Endothelial cell of hepatic sinusoid (primary cell): ENCODE results near the gene ZNF592.
"Not testable (repeated sequence)": the region's sequence is repeated elsewhere in the genome, so short reads cannot be mapped to it uniquely, and the experiment has no call there.

Experiments used
- in situ Hi-C: cut with HindIII; loops from 2 replicates; pipeline ENCODE4 v1.10.0; 2017; ENCODE audit warnings: low sequenced_read_pairs

The ZNF592 gene, protein sequence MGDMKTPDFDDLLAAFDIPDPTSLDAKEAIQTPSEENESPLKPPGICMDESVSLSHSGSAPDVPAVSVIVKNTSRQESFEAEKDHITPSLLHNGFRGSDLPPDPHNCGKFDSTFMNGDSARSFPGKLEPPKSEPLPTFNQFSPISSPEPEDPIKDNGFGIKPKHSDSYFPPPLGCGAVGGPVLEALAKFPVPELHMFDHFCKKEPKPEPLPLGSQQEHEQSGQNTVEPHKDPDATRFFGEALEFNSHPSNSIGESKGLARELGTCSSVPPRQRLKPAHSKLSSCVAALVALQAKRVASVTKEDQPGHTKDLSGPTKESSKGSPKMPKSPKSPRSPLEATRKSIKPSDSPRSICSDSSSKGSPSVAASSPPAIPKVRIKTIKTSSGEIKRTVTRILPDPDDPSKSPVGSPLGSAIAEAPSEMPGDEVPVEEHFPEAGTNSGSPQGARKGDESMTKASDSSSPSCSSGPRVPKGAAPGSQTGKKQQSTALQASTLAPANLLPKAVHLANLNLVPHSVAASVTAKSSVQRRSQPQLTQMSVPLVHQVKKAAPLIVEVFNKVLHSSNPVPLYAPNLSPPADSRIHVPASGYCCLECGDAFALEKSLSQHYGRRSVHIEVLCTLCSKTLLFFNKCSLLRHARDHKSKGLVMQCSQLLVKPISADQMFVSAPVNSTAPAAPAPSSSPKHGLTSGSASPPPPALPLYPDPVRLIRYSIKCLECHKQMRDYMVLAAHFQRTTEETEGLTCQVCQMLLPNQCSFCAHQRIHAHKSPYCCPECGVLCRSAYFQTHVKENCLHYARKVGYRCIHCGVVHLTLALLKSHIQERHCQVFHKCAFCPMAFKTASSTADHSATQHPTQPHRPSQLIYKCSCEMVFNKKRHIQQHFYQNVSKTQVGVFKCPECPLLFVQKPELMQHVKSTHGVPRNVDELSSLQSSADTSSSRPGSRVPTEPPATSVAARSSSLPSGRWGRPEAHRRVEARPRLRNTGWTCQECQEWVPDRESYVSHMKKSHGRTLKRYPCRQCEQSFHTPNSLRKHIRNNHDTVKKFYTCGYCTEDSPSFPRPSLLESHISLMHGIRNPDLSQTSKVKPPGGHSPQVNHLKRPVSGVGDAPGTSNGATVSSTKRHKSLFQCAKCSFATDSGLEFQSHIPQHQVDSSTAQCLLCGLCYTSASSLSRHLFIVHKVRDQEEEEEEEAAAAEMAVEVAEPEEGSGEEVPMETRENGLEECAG (N-terminal part only)

DNA sequence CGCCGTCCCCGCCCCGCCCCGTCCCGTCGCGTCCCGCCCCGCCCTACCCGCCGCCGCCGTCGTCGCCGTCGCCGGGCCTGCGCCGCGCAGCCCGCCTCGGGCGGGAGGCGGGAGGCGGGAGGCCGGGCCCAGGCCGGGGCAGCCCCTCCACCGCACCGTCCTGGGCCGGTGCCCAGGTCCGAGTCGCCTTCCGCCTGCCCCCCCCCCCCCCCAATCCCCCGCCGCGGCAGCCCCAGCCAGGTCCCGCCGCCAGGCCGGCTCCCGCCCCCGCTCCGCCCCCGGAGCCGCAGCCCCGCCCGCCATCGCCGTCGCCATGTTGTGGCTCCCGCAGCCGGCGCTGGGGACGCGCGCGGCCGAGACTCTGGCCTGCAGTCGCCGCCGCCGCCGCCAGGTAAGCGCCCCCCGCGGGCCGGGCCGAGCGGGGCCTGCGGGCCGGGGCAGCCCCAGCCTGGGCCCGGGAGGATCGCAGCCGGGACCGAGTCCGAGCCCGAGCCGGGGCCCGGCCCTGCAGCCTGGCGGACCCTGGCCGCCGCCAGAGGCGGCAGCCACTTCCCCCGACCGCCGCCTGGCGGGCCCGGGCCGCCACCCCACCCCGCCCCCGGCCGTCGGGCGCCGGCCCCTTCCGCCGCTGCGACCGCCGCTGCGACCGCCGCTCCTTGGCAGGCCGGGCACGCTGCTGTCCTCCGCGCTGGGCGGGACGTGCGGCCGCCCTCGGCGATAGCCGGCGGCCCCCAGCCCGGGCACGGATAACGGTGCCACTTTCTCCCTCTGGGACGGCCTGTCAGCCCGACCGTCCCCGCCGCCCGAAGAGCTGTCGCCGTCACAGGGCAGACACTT is at the start of gene ZNF592:
TSS of gene ZNF592 (plus strand) at position 319 of the 837 bp plus-strand sequence. CDS start 34,084 bp downstream, outside the sequence.
- in situ Hi-C loops: no loop called here

DNA sequence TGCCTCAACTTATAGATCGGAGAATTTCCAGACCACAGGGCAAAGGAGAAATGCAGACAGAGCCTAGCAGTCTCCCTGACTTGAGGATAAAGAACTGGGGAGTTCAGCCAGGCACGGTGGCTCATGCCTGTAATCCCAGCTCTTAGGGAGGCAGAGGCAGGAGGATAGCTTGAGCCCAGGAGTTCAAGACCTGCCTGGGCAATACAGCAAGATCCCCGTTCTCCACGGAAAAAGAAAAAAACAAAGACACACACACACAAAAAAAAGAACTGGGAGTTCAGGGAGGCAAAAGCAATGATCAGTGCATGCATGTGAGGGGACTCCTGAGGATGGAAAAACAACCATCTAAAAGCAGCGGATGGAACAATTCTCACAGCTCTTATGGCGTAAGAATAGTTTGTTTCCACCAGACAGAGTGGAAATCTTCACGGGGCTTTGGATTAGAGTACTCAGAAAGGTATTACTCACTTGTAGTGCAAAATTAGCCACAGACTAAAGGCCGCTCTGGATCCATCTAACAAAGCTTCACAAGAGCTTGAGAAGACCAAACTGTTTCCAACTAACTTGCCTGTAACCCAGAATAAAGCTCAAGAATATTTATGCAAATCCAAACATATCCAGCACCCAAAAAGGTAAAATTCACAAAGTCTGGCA is 48.7 kb upstream of the ZNF592 start:
- in situ Hi-C loops: loop anchor here (5.0 kb wide), 2 partner anchors 52 to 73 kb away; no protein-coding TSS in a partner anchor

DNA sequence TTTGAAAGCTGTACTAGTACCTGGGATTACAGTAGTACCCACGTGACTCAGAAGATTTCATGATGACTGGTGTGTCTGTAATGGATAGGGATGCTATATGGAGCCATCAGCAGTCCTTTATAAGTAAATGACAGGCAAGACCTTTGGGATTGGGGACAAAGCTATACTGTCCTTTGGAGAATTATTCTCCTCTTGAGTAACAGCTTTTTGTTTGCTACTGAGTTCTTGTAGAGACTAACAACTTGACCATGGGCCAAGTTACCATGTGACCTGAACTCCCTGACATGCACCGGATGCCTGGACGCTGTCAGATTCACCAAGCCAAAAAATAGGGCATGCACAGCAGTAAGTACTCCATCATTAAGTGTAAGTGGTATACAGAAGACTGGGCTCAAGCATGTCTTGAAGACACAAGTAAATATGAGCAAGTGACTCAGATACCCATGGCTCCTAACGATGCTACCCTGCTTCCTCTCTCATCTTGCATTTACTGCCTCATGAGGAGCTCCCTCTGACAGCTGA is 45.4 kb upstream of the ZNF592 start:
- in situ Hi-C loops: loop anchor here (5.0 kb wide), 2 partner anchors 56 to 69 kb away; no protein-coding TSS in a partner anchor

DNA sequence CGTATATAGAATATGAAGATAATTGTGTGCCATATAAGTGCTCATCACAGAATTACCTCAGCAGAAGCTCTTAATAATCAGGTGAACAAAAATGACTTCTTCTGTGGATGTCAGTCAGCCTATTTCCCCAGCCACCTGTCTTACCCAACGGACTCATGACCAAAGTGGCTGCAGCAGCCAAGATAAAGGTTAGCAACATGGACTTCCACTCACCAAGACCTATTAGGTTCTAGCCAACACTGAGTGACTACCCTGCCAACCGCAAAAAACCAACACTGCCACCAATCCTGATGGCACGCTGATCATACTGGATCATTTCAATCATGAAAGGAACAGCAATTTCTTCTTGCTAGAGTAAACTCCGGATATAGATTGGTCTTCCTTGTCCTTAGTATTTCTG is 44.6 kb upstream of the ZNF592 start:
- in situ Hi-C loops: loop anchor here (5.0 kb wide), 2 partner anchors 57 to 68 kb away; no protein-coding TSS in a partner anchor

DNA sequence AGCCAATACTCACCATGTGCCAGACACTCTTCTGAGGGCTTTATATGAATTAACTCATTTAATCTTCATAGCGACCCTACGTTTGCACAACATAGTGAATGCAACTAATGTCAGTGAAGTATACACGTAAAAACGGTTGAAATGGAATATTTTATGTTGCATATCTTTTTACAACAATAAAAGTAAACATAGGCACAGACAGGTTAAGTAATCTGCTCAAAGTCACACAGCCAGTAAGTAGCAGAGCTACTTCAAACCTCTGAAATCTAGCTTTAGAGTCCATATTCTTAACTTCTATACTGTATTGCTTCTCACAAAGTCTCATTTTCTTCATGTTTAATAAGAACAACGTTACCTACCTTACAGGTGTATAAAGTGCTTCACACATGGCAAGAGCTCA is 34.0 kb upstream of the ZNF592 start:
- in situ Hi-C loops: no loop called here

DNA sequence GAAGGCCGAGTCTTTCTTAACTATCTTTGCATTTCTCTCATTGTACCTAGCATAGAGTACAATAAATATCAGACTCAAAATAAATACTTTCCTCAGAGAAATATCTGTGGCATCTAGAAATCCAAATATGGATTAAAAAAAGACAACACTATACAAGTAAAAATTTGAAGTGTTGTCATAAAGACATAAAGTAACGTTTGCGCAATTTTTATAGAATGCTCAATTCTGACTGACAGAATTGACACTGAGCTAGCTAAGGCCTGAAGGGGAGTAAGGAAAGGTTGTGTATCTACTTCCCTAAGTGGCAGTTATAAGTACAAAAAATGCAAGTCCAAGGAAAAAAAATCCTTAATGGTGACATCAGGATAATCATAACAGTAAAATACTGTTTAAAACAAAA is 33.6 kb upstream of the ZNF592 start:
- in situ Hi-C loops: no loop called here

DNA sequence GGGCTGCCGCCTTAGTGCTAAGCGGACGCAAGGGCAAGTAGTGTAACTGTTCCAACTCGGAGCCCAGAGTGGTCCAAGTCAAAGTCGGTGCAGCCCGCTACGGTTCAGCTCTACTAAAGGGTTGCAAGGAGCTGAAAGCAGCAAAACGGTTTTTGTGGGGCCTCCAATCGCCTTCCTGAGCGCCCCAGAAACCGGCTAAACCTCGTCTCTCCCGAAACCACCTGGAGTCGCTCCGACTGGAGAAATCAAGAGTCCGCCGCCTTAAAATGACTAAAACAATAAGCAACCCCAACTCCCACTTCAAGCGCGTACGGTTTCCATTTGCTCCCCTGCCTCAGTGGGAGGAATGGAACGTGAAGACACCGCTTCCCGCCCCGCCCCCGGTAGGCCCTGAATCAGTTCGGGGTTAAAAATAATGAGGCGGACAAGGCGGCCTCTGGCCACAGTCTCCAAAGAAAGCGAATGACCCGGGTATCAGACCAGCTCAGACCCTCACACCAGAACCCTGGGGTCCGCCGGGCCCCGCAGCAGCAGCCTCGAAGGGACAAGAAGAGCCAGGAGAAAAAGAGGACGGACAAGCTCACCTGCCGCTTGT is 32.9 kb upstream of the ZNF592 start:
- in situ Hi-C loops: no loop called here

DNA sequence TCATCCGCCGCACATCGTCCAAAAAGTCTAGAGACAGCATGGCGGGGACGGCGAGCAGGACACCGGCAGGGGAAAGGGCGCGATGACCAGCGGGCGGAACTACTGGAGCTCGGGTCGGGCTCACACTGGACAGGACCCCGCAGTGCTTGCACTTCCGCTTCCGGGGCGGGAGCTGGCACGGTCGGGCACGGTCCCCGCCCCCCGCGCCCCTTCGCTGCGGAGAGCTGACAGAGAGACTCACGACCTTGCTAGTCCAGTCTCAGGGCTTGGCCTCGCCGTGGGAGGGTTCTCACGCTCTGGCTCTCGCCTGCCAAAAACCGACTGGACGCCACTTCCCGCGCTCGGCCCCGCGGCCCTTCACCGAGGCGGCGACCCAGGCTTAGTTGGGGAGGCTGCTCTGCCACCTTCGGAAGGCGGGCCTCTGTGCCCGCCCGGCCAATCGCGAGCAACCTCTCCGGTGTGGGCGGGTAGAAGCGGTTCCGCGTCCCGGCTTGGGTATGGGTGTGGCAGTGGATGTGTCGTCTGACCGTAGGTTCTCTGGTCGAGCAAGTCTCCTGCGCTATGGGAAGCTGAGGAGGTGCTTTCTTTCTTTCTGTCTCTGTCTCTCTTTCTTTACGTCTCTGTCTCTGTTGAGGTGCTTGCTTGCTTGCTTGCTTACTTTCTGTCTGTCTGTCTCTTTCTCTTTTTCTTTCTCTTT is 32.2 kb upstream of the ZNF592 start, which contains the start of gene SEC11A:
TSS of gene SEC11A (minus strand) at position 104 of the 697 bp plus-strand sequence. CDS start at position 40, 64 bp downstream.
- in situ Hi-C loops: no loop called here

DNA sequence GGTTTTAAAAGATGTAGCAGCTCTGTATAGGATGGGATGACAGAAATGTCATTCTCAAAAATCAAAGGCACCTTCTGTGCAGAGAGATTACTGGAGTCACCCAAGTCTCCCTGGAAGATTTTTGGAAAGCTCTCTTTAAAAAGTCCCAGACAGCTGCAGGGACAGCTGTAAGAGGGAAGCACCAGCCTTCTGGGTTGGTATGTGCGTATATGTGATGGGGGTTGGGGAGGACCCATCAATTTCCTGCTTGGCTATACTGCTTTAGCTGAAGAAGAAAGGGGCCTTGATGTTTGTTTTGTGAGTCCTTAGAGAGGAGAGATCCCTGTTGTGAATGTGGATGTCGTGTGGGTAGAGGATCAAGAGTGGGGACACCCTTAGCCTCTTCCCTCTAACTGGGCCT is 27.0 kb upstream of the ZNF592 start:
- in situ Hi-C loops: no loop called here

DNA sequence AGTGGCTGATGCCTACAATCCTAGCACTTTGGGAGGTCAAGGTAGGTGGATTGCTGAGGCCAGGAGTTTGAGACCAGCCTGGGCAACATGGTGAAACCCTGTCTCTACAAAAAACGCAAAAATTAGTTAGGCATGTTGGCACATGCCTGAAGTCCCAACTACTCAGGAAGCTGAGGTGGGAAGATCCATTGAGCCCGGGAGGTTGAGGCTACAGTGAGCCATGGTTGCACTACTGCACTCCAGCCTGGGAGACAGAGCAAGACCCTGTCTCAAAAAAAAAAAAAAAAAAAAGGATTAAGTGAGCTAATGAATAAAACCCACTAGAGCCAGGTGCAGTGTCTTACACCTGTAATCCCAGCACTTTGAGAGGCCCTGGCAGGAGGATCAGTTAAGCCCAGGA is 25.8 kb upstream of the ZNF592 start:
- in situ Hi-C loops: no loop called here

DNA sequence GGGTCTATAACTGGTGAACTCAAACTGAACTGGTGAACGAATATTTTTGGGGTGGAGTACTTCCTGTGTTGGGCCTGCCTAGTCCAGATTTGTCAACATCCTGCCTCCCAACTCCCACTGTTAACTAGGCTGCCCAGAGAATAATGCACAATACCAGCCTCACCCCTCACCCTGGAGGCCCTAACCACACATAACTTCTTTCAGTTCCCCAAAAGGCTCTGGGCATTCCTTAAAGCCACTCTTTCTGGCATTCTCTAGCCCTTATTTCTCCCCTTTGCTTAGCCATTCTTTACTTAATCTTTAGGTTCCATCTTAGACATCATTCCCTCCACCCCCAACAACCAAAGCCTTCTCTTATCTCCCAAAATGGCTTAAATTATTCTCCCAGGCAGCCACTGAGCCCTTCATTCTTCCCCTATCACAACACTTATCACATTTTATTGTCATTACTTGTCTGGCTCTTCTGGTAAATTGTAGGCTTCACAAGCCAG is 23.3 kb upstream of the ZNF592 start:
- in situ Hi-C loops: no loop called here

DNA sequence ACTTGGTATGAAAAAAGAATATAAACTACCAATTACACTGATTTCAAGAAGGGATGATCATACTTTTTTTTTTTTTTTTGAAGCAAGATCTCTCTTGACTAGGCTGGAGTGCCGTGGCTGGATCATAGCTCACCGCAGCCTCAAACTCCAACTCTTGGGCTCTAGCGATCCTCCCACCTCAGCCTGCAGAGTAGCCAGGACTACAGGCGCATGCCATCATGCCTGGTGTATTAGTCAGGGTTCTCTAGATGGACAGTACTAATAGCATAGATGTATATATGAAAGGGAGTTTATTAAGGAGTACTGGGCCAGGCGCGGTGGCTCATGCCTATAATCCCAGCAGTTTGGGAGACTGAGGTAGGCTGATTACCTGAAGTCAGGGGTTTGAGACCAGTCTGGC is 21.0 kb upstream of the ZNF592 start:
- in situ Hi-C loops: no loop called here

DNA sequence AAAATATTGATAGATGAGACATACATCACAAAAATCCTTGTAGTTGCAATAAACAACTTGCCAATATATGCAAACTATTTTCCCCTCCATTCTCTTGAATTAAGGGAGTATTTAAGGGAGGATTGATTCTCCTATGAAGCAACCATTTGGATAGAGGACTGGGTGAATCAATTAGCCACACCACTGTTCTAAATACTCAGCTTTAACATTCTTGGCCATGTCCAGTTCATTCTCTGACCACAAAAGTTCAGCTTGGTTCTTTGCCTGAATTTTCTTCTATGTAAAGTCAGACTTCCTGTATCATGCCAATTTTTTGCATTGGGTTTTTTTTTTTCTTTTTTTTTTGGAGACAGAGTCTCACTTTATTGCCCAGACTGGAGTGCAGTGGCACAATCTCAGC is 16.6 kb upstream of the ZNF592 start:
- in situ Hi-C loops: no loop called here

DNA sequence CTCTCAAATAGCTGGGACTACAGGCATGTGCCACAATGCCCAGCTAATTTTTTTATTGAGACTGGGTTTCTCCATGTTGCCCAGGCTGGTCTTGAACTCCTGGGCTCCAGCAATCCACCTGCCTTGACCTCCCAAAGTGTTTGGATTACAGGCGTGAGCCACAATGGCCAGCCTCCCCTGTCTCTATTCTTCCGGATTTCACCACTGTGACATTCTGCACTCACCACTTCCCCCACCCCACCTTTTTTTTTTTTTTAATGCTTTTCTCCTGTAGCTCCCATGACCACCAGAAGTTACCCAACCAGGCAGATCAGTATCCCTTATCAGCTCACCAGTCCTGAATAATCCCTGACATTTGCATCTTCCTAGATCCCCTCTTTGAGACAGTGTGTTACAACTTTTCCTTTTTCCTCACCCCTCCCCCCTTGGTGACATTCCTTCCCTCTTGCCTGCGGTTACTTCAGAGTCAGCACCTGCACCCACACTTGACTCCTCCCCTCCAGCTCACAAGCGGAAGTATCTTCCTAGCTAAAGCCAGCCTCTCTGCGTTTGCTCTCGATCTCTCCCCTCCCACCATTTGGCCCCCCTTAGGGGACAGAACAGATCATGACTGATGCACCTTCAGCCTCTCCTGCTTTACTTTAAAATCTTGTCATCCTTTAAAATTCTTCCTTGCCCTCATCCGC is 13.5 kb upstream of the ZNF592 start:
- in situ Hi-C loops: no loop called here

DNA sequence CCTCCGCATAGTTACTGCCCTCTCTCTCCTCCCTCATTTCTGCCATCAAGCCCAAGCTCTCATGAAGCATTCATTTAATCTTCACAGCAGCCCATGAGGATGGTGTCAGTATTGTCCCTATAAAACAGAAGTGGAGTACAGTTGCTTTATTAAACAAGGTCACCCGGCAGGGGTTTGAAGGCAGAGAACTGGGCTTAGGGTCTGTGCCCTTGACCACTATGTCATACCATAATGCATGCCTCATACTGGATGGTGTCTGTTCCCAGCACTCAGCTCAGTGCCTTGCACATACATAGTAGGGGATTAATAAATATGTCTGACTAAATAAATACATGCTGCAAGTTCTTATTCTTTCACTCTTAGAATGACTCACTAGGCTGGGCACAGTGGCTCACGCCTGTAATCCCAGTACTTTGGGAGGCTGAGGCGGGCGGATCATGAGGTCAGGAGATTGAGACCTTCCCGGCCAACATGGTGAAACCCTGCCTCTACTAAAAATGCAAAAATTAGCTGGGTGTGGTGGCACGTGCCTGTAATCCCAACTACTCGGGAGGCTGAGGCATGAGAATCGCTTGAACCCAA is 12.8 kb upstream of the ZNF592 start:
- in situ Hi-C loops: not testable (repeated sequence)

DNA sequence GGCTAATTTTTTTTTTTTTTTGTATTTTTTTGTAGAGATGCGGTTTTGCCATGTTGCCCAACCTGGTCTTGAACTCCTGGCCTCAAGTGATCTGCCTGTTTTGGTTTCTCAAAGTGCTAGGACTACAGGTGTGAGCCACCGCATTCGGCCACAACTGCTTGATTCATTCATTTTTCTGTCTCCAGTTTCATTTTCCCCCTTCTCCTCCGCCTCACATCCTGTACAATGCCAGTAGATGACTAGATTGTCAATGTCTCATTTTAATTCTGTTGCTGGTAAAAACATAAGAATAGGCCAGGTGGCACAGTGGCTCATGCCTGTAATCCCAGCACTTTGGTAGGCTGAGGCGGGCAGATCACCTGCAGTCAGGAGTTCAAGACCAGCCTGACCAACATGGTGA is 12.0 kb upstream of the ZNF592 start:
- in situ Hi-C loops: no loop called here

DNA sequence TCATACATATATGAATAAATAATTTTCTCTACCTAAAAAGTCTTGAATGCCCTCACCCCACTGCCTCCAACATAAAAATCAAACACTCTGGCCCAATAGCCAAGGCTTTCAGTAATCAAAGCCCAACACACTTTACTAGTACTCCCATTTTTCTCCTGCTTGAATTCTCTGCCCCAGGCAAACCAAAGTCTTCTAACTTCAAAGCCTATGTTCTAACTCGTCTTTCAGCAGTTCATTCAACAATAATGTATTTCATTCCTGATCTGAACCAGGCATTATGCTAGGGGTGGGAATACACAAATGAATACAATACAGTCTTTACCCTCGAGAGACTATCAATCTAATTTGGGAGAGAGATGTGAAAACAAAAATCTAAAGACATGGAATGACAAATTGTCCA is 11.4 kb upstream of the ZNF592 start:
- in situ Hi-C loops: no loop called here
